Large intestine (tissue), 3 donors: ENCODE results near the gene UNC5B. TPM values are rescaled to one million over a fixed set of nuclear protein-coding genes. Genes with fewer than 3 reads are reported as not detected.

ENCODE experiments used
- DNase-seq, 2 donors: peaks; one replicate each; pipeline versions ENCODE4 v3.0.0 to v3.0.0-alpha.2; 2013
- H3K27ac ChIP-seq: one replicate; pipeline ENCODE4 v1.5.1; 2013; ENCODE audit warnings: low read length
- H3K27me3 ChIP-seq: 2 replicates; pipeline ENCODE4 v1.6.1; 2013; ENCODE audit warnings: low read length; ENCODE audit not compliant: control insufficient read depth, insufficient read depth
- H3K36me3 ChIP-seq: 2 replicates; pipeline ENCODE4 v1.6.1; 2013; ENCODE audit warnings: low read length; ENCODE audit not compliant: control insufficient read depth, insufficient read depth
- H3K4me1 ChIP-seq: one replicate; pipeline ENCODE4 v1.6.1; 2013; ENCODE audit warnings: low read length; ENCODE audit not compliant: control insufficient read depth, insufficient read depth
- H3K4me3 ChIP-seq: one replicate; pipeline ENCODE4 v1.5.1; 2013; ENCODE audit warnings: low read length
- H3K9me3 ChIP-seq: one replicate; pipeline ENCODE4 v1.6.1; 2013; ENCODE audit warnings: mild to moderate bottlenecking, low read depth, low read length, moderate library complexity; ENCODE audit not compliant: control insufficient read depth
- WGBS: methylation state at CpG from one replicate; pipeline ENCODE4 v1.1.5; 2013; ENCODE audit warnings: low lambda C conversion rate; ENCODE audit not compliant: insufficient coverage; 5-methylcytosine and 5-hydroxymethylcytosine counted together
- polyA plus RNA-seq: library from polyadenylated mRNA; unstranded; fragments of 120-200 nt; gene quantifications from one replicate; pipeline ENCODE4 v1.2.1, GENCODE V29; 2013

UNC5B gene
- polyA plus RNA-seq, 1 donor = 10.5 TPM

DNA sequence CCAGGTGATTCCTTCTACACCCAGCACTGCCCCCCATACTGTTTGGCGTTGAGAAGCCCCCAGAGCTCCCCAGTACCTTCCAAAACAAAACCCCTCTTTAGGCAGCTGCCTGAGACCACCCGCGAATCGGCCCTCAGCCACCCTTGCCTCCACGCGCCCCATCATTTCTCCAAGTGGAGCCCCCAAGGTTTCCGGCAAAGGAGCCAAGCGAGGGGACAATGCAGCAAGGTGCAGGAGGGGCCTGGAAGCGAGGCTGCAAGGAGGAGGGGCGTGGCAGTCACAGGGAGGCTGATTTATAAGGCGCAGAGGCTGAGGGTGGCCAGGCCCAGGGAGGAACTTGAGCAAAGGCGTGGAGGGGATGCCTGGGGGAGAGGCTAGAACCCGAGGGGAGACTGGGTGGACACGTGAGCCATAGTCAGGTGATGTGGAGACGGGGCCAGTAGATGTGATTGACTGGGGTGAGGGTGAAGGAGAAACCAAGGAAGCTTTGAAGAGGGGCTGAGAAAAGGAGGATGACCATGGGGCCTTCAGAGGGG lies 122.9 kb downstream of the UNC5B start:
- Histone ChIP-seq H3K4me1 (peaks cover 33% of the 10 kb centered on the region), H3K9me3 (no peaks in the 10 kb centered on the region), H3K27me3 (no peaks in the 10 kb centered on the region), H3K27ac (no peak overlapping the region), H3K36me3 (peaks cover 14% of the 10 kb centered on the region), H3K4me3 (no peak overlapping the region)
- 80% methylated on average over 1 of the region's 15 CpGs for WGBS
- no peak for DNase-seq

DNA sequence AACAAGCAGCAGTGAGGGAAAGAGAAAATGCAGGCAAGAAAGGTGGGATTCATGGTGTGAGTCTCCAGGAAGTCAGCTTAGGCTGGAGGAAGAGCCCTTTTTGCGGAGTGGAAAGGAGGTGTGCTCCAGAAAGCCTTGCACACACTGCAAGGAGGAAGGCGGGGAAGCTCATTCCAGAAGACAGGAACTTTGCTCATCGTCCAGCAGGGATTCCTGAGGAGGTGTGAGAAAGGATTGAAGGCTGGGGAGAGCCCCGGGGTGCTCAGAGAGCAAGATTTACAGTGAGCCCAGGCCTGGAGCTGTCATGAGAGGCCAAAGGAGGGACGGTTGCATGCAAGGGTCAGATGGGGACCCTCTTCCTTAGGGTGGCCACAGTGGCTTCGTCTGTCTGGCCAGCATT lies 124.3 kb downstream of the UNC5B start:
- H3K27ac ChIP-seq = no peak overlapping the region
- no peak overlapping the region for H3K4me3 ChIP-seq
- no peaks in the 10 kb centered on the region for H3K27me3 ChIP-seq
- H3K9me3 ChIP-seq = no peaks in the 10 kb centered on the region
- 50% methylated on average over 1 of the region's 6 CpGs for WGBS
- H3K4me1 ChIP-seq = peaks cover 47% of the 10 kb centered on the region
- peaks cover 14% of the 10 kb centered on the region for H3K36me3 ChIP-seq
- peak in 1 of 2 donors; percentile 30 for DNase-seq

DNA sequence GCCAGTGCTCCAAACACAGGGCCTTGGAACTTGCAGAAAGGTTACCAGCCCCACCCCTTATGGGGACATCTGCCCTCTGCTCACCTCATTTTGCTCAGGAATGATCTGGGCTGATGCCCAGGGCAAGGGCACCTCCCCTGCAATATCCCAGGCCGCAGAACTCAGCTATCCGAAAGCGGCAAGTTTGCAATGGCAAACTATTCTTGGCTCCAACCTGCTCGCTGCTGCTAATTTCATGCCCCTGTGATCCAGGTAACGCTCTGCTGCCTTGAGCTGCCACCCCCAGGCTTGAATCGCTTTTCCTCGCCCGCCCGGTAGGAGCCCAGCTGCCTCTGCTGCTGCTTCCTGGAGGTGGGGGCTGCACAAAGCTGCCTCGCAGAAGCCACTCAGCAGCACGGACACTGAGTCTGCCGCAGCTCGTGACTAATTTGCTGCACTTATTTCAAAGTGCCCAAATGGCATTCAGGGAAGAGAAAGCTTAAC lies 124.9 kb downstream of the UNC5B start:
- H3K4me1 ChIP-seq = peaks cover 53% of the 10 kb centered on the region
- H3K27me3 ChIP-seq = no peaks in the 10 kb centered on the region
- peaks cover 12% of the 10 kb centered on the region for H3K36me3 ChIP-seq
- H3K27ac ChIP-seq = no peak overlapping the region
- DNase-seq = no peak
- no peaks in the 10 kb centered on the region for H3K9me3 ChIP-seq
- no CpG with 5 or more reads among the region's 13 CpGs for WGBS
- H3K4me3 ChIP-seq = no peak overlapping the region

DNA sequence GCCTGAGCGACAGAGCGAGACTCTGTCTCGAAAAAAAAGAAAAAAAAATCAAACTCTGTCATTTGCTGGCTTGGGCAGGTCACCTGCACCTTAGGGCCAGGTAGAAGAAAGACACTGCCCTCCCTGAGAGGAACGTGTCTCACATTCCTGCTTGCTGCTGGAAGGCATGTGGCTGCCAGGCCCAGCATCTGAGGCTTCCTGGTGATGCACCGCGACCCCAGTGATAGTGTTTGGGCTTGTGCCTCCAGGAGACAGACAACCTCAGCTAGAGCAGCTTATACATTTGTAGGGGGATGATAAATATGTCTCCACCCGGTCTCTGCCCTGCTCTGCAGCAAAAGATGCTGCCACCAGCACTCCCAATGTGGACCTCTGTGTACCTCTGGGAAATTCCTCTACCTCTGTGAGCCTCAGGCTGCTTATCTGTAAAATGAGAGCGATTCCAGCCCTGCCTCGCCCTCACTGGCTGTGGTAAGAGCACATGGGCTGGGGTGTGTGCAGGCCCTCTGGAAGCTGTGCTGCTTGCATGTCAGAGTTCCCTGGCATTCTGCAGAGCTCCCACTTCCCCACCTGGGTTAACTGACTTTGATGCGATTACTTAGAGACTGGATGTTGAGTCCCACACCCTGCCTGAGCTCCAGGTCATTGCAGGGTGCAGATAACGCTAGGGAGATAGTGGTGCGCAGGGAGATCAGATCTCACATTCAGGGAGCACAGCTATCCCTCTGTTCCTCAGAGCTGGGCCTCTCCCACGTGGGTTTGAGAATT lies 126.5 kb downstream of the UNC5B start:
- Histone ChIP-seq H3K4me1 (peaks cover 70% of the 10 kb centered on the region), H3K27ac (peak overlapping the region; percentile 61), H3K36me3 (peaks cover 12% of the 10 kb centered on the region), H3K9me3 (no peaks in the 10 kb centered on the region), H3K4me3 (no peak overlapping the region), H3K27me3 (no peaks in the 10 kb centered on the region)
- DNase-seq = peak; percentile 51 to 69
- WGBS = 60% methylated on average over 1 of the region's 13 CpGs

DNA sequence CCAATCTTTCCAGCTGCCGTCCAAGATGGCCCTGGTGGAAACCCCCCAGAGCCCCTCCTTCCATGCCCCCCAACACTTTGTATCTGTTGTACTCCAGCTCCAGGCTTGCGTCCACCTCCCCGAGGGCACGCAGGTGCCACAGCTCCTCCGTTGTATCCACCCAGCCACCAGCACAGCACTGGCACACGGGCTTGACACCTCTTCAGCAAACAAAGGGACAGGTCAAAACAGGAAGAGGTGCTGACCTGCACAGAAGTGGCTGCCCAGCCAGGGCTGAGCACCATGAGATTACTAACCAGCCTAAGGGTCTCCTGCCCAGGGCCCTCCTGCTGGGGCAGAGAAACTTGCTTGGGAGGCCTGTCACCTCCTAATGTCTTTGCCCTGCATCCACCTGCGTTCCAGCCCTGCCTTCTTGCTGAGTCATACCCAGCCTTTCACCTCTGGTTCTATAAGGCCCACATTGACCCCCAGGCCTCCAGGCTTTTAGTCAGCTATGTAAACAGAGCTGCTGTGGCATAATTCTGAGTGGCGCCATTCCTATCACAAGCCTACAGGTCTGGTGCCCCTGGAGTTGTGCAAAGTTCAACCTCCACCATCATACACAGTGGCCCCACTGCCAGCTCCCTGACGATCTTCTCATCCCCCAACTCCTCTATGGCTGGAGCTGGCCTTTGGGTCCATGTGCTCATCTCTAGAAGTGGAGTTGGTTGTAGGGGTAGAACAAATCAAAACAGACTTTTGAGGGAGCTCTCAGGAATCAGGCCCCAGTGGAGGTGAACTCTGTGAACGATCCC lies 127.6 kb downstream of the UNC5B start:
- peak; percentile 91 to 96 for DNase-seq
- Histone ChIP-seq H3K4me1 (peaks cover 80% of the 10 kb centered on the region), H3K36me3 (peaks cover 10% of the 10 kb centered on the region), H3K27ac (peak overlapping the region; percentile 65), H3K4me3 (no peak overlapping the region), H3K27me3 (no peaks in the 10 kb centered on the region), H3K9me3 (no peaks in the 10 kb centered on the region)
- no CpG with 5 or more reads among the region's 10 CpGs for WGBS

DNA sequence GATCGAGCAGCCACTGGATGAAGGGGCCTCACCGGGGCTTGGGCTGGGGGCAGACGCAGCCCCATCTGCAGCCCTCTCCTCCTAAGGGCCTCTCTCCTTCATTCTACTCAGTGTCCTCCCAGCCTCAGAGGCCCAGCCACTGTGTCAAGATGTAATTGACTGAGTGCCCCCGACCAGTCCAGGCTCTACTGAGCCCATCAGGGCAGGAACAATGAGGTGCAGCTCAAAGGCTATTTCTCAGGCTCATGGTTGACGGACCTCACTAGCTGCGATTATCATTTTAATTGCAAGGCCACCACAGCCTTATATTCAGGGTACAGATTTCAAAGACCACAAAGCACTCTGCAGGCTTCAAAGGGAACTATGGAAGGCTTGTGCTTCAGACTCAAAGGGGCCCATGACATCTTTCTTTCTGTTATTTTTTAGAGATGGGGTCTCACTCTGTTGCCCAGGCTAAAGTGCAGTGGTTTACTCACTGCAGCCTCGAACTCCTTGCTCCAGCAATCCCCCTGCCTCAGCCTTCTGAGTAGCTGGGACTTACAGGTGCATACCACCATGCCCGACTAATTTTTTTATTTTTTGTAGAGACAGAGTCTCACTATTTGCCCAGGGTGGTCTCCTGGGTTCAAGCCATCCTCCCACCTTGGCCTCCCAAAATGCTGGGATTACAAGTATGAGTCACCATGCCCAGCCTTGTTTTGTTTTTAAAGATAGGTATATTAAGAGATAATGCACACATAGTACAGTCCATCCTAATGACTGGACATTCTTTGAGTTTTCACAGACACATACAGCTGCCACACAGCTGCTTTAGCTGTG lies 130.4 kb downstream of the UNC5B start:
- H3K36me3 ChIP-seq = peaks cover 7% of the 10 kb centered on the region
- no CpG with 5 or more reads among the region's 8 CpGs for WGBS
- DNase-seq = no peak
- H3K4me3 ChIP-seq = no peak overlapping the region
- peaks cover 71% of the 10 kb centered on the region for H3K4me1 ChIP-seq
- no peaks in the 10 kb centered on the region for H3K9me3 ChIP-seq
- H3K27me3 ChIP-seq = no peaks in the 10 kb centered on the region
- peak overlapping the region; percentile 88 for H3K27ac ChIP-seq

DNA sequence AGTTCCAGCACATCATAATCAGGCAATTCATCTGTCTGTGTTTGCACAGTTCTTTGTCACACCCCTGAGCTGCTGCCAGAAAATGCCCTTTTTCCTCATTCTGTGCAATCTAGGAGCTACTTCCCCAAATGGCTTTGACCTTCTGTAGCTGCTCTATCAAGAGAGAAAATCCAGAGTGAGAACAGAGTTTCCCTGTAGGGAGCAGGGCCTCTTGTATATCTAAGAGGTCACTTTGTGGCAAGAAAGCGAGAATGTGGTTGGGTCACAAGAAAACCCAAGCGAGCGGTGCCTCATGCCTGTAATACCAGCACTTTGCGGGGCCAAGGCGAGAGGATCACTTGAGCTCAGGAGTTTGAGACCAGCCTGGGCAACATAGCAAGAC lies 131.0 kb downstream of the UNC5B start:
- H3K36me3 ChIP-seq = peaks cover 7% of the 10 kb centered on the region
- H3K27ac ChIP-seq = peak overlapping the region; percentile 88
- peaks cover 69% of the 10 kb centered on the region for H3K4me1 ChIP-seq

DNA sequence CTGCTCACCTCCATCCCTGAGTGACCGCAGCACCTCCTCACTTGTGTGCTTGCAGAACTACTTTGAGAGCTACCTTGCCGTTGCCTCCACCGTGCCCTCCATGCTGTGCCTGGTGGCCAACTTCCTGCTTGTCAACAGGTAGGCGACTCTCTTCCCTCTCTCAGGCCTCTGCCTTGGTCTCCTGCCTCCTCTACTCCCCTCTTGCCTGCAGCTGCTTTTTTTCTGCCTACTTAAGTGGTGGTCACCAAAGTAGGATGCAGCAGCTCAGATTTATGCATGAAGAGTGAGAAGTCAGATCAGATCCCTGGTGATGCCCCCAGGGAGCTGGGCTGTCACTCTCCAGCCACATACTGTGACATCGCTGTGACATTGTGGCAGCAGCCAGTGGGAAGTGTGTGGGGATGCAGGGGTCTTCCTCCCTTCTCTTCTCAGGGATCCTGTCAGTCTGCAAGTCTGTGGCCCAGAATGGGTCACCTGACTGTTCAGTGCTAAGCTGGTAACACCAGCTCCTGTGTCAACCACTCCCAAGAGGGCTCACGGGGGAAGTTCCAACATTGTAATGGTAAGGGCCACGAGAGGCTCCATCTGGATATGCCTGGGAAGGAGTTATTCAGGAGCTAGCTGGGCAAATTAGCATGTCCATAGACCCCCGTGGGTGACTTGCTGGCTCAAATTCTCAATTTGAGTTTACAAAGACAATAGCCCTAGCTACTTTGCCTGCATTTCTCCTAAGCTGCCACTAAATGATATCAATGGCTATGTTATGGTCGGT lies 132.0 kb downstream of the UNC5B start:
- no CpG with 5 or more reads among the region's 9 CpGs for WGBS
- Histone ChIP-seq H3K27ac (peak overlapping the region; percentile 88), H3K27me3 (no peaks in the 10 kb centered on the region), H3K36me3 (peaks cover 9% of the 10 kb centered on the region), H3K9me3 (no peaks in the 10 kb centered on the region), H3K4me3 (no peak overlapping the region), H3K4me1 (peaks cover 60% of the 10 kb centered on the region)
- DNase-seq = no peak

More for the DNA sequence above, 131.0 kb downstream of the UNC5B start:
- Histone ChIP-seq H3K27me3 (no peaks in the 10 kb centered on the region), H3K4me3 (no peak overlapping the region), H3K9me3 (no peaks in the 10 kb centered on the region)
- peak; percentile 70 to 88 for DNase-seq
- no CpG with 5 or more reads among the region's 5 CpGs for WGBS

DNA sequence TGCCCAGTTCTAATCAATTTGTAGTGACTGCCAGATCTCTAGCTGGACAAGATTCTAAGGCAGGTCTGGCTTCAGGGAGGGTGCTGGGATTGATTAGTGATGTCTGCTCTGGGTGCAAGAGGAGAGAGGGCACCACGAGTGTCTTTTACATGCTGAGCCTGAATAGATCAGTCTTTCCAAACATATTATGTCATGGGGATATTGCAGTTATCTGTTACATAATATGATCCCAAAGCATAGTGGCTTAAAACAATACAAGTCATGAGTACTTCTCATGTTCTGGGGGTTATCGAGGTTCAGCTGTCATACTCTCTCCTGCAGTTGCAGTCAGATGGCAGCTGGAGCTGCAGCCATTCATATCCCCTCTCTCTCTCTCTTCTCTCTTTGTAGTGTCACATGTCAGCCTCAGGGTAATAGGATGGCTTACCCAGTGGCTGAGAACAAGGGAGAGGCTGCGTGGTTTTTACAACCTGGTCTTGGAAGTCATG lies 132.7 kb downstream of the UNC5B start:
- Histone ChIP-seq H3K27me3 (no peaks in the 10 kb centered on the region), H3K27ac (no peak overlapping the region), H3K4me1 (peaks cover 53% of the 10 kb centered on the region), H3K36me3 (peaks cover 5% of the 10 kb centered on the region), H3K4me3 (no peak overlapping the region), H3K9me3 (no peaks in the 10 kb centered on the region)
- peak in 1 of 2 donors; percentile 41 for DNase-seq
- WGBS = no CpG with 5 or more reads among the region's 3 CpGs
